Stomach (tissue), 19 donors: ENCODE results near the gene CFAP65. TPM values are rescaled to one million over a fixed set of nuclear protein-coding genes. Genes with fewer than 3 reads are reported as not detected.
A peak's percentile ranks its signal among the peaks of the same experiment; 100 is the strongest.

Experiments
- DNase-seq, 2 donors: peaks; one replicate each; pipeline versions ENCODE4 v3.0.0 to v3.0.0-alpha.2; 2013 to 2019
- H3K27ac ChIP-seq, 5 donors: fragments of 200-600 bp in 4 of 5; sonication (generic) in 4 of 5; one replicate each; pipeline ENCODE4 v1.5.1; 2013 to 2019; ENCODE audit warnings: mild to moderate bottlenecking in 1 of 5, moderate library complexity in 1 of 5
- H3K27me3 ChIP-seq, 3 donors: fragments of 200-600 bp; sonication (generic); one replicate each; pipeline ENCODE4 v1.5.1; 2017 to 2019; ENCODE audit warnings: mixed run types in 1 of 3
- H3K36me3 ChIP-seq, 4 donors: fragments of 200-600 bp; sonication (generic); 1 replicate in 3 of 4; 2 replicates in 1 of 4; pipeline ENCODE4 v1.5.1; 2016 to 2019
- H3K4me1 ChIP-seq, 4 donors: fragments of 200-600 bp; sonication (generic); one replicate each; pipeline ENCODE4 v1.5.1; 2016 to 2019
- H3K4me3 ChIP-seq, 4 donors: fragments of 200-600 bp; sonication (generic) in 3 of 4; one replicate each; pipeline ENCODE4 v1.5.1; 2016 to 2019; ENCODE audit warnings: mild to moderate bottlenecking in 1 of 4
- H3K9me3 ChIP-seq, 4 donors: fragments of 200-600 bp; sonication (generic); one replicate each; pipeline ENCODE4 v1.5.1; 2016 to 2019
- CTCF ChIP-seq, 7 experiments: fragments of 450-650 bp in 4 of 7; fragments of 200-600 bp in 3 of 7; sonication (generic) in 3 of 7; IDR thresholded peaks; one replicate each; pipeline ENCODE4 v1.5.1; 2016 to 2019; ENCODE audit warnings: antibody characterized with exemption in 7 of 7, control low read depth in 2 of 7, mild to moderate bottlenecking in 1 of 7
- EP300 ChIP-seq: sonication (generic); formaldehyde crosslinking; IDR thresholded peaks from one replicate; pipeline ENCODE4 v1.6.1; 2017; ENCODE audit warnings: antibody characterized with exemption
- POLR2A ChIP-seq, 4 donors: fragments of 450-650 bp; IDR thresholded peaks; one replicate each; pipeline ENCODE4 v1.6.1; 2016; ENCODE audit warnings: antibody characterized with exemption in 4 of 4, control low read depth in 2 of 4, mild to moderate bottlenecking in 1 of 4, moderate library complexity in 1 of 4
- POLR2AphosphoS5 ChIP-seq, 3 donors: sonication (generic); formaldehyde crosslinking; IDR thresholded peaks; one replicate each; pipeline ENCODE4 v1.6.1; 2016; ENCODE audit warnings: antibody characterized with exemption in 3 of 3
- WGBS, 5 donors: extraction: QIAGEN DNeasy Blood & Tissue Kit in 3 of 5; methylation state at CpG; one replicate each; pipeline versions ENCODE4 v1.1.5 to v1.1.7; 2013 to 2018; 5-methylcytosine and 5-hydroxymethylcytosine counted together
- intact Hi-C: fragments of 100-400 bp; cut with DNase I; formaldehyde crosslinking; loops from one replicate; pipeline ENCODE4 v1.15.1; 2023; ENCODE audit warnings: low total_unique reads
- long read RNA-seq, 10 donors: transcript quantifications; one replicate each; lab custom pipeline, GENCODE V29; 2026
- polyA plus RNA-seq, 3 donors: library from polyadenylated mRNA; stranded (reverse); fragments of 200-250 nt; gene quantifications; one replicate each; pipeline ENCODE4 v1.2.3, GENCODE V29; 2013
- total RNA-seq, 5 donors: library from RNA; depleted of rRNA; stranded (reverse); fragments of >200 nt; gene quantifications; one replicate each; pipeline versions ENCODE4 v1.1.0 to v1.2.3, GENCODE V29; 2014 to 2016
- donor health status: healthy with polysubstance abuse.
- donor health status: Bipolar disorder and iron deficiency.
- donor health status: healthy.

CFAP65 gene, protein sequence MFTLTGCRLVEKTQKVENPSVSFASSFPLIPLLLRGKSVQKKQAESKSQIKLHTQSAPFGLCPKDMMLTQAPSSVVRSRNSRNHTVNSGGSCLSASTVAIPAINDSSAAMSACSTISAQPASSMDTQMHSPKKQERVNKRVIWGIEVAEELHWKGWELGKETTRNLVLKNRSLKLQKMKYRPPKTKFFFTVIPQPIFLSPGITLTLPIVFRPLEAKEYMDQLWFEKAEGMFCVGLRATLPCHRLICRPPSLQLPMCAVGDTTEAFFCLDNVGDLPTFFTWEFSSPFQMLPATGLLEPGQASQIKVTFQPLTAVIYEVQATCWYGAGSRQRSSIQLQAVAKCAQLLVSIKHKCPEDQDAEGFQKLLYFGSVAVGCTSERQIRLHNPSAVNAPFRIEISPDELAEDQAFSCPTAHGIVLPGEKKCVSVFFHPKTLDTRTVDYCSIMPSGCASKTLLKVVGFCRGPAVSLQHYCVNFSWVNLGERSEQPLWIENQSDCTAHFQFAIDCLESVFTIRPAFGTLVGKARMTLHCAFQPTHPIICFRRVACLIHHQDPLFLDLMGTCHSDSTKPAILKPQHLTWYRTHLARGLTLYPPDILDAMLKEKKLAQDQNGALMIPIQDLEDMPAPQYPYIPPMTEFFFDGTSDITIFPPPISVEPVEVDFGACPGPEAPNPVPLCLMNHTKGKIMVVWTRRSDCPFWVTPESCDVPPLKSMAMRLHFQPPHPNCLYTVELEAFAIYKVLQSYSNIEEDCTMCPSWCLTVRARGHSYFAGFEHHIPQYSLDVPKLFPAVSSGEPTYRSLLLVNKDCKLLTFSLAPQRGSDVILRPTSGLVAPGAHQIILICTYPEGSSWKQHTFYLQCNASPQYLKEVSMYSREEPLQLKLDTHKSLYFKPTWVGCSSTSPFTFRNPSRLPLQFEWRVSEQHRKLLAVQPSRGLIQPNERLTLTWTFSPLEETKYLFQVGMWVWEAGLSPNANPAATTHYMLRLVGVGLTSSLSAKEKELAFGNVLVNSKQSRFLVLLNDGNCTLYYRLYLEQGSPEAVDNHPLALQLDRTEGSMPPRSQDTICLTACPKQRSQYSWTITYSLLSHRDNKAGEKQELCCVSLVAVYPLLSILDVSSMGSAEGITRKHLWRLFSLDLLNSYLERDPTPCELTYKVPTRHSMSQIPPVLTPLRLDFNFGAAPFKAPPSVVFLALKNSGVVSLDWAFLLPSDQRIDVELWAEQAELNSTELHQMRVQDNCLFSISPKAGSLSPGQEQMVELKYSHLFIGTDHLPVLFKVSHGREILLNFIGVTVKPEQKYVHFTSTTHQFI (N-terminal part only)
- total RNA-seq (1 to 10 TPM in 1 of 5 donors, not detected in 4; 2.6 TPM), polyA plus RNA-seq (under 1 TPM in 1 of 3 donors, not detected in 2; 0.10 TPM)
- long read RNA-seq, donor 1 = 0 reads
- long read RNA-seq, donor 2 = 0 reads
- long read RNA-seq, donor 3 = 0 reads
- long read RNA-seq, donor 4 = 0 reads
- long read RNA-seq, donor 5 = 0 reads
- long read RNA-seq, donor 6 = 0 reads
- long read RNA-seq, donor 7 = 0 reads
- long read RNA-seq, donor 8 = 0 reads
- long read RNA-seq, donor 9 = 0 reads
- long read RNA-seq, donor 10 = 0 reads

- H3K36me3 ChIP-seq = no peaks in the 10 kb centered on the region
- peak within 1 kb of the TSS in 3 of 4 donors; percentile 22 to 34 (median 34) for H3K4me3 ChIP-seq
- intact Hi-C loops = no loop called here
- H3K27ac ChIP-seq = no peak within 1 kb of the TSS
- H3K9me3 ChIP-seq = no peaks in the 10 kb centered on the region
- H3K27me3 ChIP-seq = peaks cover 0 to 98% (median 17%) of the 10 kb centered on the region in 3 donors
- DNase-seq = peak; percentile 48 to 81
- peaks cover 5 to 32% (median 22%) of the 10 kb centered on the region in 4 donors for H3K4me1 ChIP-seq
- 1 to 2% (median 2%) methylated on average over 21 of the region's 21 CpGs for WGBS, 5 donors
- TF ChIP-seq POLR2AphosphoS5 (IDR thresholded peaks at IDR 0.05) (peak in 1 of 3 donors; percentile 63), CTCF (IDR thresholded peaks at IDR 0.05) (no peak)
These were observed at the start of gene CFAP65 for GRCh38 chr2:219041252-219041651. CFAP65 (minus strand) TSS chr2:219041516; CDS start chr2:219039048, 2,468 bp downstream.

GRCh38 chr2:219090436-219091299 is 49.4 kb upstream of the CFAP65 start:
- H3K27ac ChIP-seq = no peak overlapping the region
- peaks cover 0 to 17% (median 3%) of the 10 kb centered on the region in 4 donors for H3K4me1 ChIP-seq
- no peaks in the 10 kb centered on the region for H3K9me3 ChIP-seq
- no peaks in the 10 kb centered on the region for H3K27me3 ChIP-seq
- no peak for DNase-seq
- H3K4me3 ChIP-seq = no peak overlapping the region
- H3K36me3 ChIP-seq = peaks cover 0 to 7% (median 2%) of the 10 kb centered on the region in 4 donors
- intact Hi-C loops = no loop called here
- WGBS, 5 donors = 42 to 66% (median 65%) methylated on average over 4 of the region's 4 CpGs
- TF ChIP-seq POLR2A (IDR thresholded peaks at IDR 0.05) = no peak
- TF ChIP-seq POLR2AphosphoS5 (IDR thresholded peaks at IDR 0.05) = no peak
- TF ChIP-seq CTCF (IDR thresholded peaks at IDR 0.05) = no peak
- no peak for TF ChIP-seq EP300

DNA sequence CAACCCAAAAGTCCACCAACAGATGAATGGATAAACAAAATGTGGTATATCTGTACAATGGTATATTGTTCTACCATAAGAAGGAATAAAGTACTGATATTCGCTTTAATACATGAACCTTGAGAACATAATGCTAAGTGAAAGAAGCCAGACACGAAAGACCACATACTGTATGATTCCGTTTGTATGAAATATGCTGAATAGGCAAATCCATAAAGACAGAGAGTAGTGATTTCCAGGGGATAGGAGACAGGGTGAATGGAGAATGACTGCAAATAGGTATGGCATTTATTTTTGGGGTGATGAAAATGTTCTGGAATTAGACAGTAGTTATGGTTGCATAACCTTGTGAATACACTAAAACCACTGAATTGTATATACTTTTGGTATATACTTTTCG is 48.0 kb upstream of the CFAP65 start:
- H3K9me3 ChIP-seq = no peaks in the 10 kb centered on the region
- peaks cover 0 to 17% (median 3%) of the 10 kb centered on the region in 4 donors for H3K4me1 ChIP-seq
- intact Hi-C loops = no loop called here
- no peak for TF ChIP-seq POLR2AphosphoS5 (IDR thresholded peaks at IDR 0.05)
- no peak overlapping the region for H3K27ac ChIP-seq
- peaks cover 0 to under 1% (median 0%) of the 10 kb centered on the region in 4 donors for H3K36me3 ChIP-seq
- no peak overlapping the region for H3K4me3 ChIP-seq
- H3K27me3 ChIP-seq = no peaks in the 10 kb centered on the region
- DNase-seq = no peak
- WGBS, 5 donors = 96 to 99% (median 98%) methylated on average over 4 of the region's 4 CpGs

DNA sequence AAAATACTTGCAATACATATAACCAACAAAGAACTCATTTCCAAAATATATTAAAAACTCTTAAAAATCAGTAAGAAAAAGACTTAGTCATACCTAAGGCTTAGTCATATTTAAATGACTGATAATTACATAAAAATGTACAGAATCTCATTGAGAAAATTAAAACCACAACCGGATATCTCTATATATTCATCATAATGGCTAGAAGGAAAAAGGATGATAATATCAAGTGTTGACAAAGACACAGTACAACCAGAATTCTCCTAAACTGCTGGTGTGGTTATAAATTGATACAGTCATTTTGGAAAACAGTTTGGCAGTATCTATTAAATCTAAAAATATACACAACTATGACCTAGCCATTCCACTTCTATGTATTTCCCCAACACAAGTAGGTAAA is 46.5 kb upstream of the CFAP65 start:
- no peak overlapping the region for H3K27ac ChIP-seq
- 91 to 100% (median 97%) methylated on average over 1 of the region's 1 CpG for WGBS, 5 donors
- no peak for DNase-seq
- no peaks in the 10 kb centered on the region for H3K27me3 ChIP-seq
- H3K36me3 ChIP-seq = no peaks in the 10 kb centered on the region
- no peak overlapping the region for H3K4me3 ChIP-seq
- TF ChIP-seq EP300 = no peak
- H3K9me3 ChIP-seq = no peaks in the 10 kb centered on the region
- H3K4me1 ChIP-seq = peaks cover 0 to 22% (median 9%) of the 10 kb centered on the region in 4 donors
- intact Hi-C loops = no loop called here
